Stimulated activated CD4-positive, alpha-beta T cell treated with anti-CD3 and anti-CD28 coated beads, Interleukin-1b, Interleukin-23, amount 100 ng/mL, for 4 hours (primary cell): ENCODE data around the gene TATDN2.
A peak's percentile ranks its signal among the peaks of the same experiment; 100 is the strongest.
"Not testable (repeated sequence)": the region's sequence is repeated elsewhere in the genome, so short reads cannot be mapped to it uniquely, and the experiment has no call there.

Experiments used
- DNase-seq, 2 donors: peaks; one replicate each; pipeline ENCODE4 v3.0.0-alpha.2; 2020; ENCODE audit warnings: low read depth in 2 of 2

TATDN2 gene

DNA sequence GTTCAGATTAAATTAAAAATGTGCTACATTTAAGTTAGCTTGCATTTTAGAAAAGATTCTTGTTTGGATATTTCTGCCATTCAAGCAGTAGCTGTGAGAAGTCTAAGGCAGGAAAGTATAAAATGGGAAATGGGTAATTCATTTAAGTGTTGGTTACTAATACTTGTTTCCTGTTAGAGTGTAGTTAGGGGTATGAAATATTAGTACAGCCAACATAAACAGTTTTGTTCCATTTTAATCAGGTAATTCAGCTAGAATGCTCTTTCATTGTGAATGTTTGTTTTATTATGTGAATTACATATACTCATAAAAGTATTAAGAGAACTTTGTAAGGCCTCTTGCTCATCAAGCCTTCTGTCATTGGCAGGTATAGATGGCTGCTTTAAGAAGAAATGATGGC, 19.9 kb downstream of the TATDN2 start:
- no peak for DNase-seq

DNA sequence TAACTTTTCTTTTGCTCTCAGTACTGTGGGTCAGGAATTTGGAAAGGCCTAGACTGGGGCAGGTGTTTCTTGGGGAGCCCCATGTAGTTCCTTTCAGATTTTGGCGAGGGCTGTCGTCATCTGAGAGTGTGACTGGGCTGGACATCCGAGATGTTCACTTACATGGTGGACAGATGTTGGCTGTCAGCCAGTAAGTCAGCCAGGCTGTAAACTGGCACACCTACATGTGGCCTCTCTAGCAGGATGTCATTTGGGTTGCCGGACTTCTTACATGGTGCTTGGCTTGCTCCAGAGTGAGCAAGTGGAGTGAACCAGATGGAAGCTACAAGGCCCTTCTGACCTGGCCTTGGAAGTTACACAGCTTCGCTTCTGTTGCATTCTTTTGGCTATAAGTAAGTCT, 20.7 kb downstream of the TATDN2 start:
- no peak for DNase-seq

DNA sequence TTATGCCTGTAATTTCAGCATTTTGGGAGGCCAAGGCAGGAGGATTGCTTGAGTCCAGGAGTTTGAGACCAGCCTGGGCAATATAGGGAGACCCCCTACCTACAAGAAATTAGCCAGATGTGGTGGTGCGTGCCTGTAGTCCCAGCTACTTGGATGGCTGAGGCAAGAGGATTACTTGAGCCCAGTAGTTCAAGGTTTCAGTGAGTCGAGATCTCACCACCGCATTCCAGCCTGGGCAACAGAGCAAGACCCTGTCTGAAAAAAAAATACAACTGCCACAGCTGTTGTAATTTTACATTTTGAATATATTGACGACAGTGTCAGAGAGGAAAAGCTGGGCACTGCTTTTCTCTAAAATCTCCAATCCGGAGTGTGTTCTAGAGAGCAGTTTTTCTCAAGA, 21.2 kb downstream of the TATDN2 start:
- no peak for DNase-seq

DNA sequence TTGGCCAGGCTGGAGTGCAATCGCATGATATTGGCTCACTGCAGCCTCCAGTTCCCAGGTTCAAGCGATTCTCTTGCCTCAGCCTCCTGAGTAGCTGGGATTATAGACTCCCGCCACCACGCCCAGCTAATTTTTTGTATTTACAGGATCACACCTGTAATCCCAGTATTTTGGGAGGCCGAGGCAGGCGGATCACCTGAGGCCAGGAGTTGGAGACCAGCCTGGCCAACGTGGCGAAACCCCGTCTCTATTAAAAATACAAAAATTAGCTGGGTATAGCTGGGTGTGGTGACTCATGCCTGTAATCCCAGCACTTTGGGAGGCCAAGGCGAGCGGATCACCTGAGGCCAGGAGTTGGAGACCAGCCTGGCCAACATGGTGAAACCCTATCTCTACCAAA, 24.2 kb downstream of the TATDN2 start:
- not testable (repeated sequence) for DNase-seq

DNA sequence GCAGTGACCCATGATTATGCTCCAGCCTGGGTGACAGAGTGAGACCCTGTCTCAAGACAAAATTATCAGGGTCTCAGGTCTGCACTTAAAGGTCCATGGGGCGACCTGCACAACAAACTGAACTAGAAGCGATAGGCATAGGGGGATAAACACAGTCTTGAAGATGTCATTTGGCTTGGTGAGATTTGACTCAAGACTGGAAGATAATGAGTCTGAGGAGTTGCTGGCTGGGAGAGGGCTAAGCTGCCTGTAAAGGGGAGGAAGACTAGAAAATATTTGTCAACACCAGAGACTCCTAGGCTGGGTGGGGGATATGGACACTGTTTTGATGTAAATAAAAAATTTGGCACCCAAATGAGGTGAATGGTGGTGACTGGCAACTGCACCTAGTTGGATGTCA, 24.7 kb downstream of the TATDN2 start:
- no peak for DNase-seq

DNA sequence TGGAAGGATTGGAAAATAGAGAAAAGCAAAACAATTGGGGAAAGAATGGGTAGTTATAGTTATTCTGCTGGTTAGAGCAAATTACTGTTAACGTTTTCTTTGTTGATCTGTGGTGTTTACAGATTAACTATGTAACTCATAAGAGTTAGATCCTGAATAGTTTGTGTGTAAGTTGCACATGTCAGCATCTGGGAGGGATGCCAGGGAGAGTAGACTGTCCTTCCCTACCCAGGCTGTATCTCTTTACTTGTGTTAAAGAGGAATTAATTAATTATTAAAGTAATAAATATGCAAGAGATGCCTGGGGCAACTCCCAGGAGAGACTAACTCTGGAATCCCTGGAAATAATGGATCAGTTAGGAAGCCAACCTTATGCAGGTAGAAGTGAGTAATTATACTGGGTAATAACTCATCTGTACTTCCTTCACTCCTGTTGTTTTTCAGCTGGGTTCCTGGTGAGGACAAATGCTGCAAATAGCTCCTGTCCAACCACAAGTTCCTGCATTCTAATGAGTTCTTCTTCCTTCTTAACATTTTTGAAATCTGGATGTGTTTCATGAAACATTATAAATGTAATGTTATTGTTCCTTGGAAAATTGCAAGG, 25.5 kb downstream of the TATDN2 start:
- DNase-seq = no peak

DNA sequence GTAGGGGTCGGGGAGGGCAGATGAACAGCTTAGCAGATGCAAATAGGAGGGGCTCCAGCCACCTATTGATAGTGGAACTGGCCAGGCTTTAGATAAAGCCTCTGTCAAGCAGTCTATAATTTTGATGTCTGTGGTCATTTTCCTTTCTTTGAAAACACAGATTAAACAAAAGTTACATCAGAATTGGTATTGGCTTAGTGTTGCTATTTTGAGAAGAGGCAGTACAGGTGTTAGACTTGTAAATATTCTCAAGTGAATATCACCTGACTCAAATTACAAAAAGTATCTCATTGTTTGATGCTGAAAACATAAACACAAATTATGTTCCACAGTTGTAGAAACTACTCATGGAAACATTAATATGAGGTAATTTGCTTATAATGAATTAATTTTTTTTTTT, 26.3 kb downstream of the TATDN2 start:
- DNase-seq = no peak

DNA sequence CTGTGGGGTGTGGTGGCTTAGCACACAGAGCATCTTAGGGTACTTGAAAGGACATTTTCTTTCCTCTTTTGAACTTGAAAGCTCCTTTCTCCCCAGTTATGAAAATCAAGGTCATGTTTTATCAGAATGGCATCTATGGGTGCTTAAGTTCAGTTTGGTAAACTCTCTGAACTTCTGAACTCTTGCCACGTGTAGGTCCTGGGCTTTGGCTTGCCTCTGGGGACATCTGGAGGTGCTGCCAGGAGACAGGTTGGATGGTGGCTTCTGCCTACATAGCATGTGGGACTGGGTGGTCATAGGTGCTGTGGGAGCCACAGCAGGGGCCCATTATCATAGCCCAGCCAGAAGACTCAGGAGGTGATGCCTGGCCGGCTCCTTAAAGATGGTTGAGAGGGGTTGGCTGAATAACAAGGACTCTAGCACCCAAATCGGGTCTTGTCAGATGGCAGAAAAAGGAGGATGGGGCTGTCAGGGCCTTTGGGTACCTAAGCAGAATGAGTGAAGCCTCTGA, 28.9 kb downstream of the TATDN2 start:
- DNase-seq = no peak

DNA sequence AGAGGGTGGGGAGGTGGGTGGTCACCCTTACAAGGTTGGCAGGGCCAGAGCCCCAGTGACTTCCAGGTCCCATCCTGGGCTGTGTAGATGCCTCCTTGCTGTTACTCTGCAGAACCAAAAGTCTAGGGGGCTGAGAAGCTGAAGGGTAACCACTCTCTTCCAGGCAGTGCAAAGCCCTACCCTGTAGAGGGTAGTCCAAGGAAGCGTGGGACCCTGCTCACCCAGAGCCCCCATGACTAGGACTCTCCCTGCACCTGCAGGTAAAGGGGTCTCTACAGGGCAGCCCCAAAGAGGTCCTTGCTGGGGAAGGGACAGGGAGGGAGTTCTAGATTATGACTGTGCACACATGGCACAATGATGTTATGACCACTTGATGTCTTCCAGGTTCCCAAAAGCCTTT, 30.2 kb downstream of the TATDN2 start:
- DNase-seq = no peak

DNA sequence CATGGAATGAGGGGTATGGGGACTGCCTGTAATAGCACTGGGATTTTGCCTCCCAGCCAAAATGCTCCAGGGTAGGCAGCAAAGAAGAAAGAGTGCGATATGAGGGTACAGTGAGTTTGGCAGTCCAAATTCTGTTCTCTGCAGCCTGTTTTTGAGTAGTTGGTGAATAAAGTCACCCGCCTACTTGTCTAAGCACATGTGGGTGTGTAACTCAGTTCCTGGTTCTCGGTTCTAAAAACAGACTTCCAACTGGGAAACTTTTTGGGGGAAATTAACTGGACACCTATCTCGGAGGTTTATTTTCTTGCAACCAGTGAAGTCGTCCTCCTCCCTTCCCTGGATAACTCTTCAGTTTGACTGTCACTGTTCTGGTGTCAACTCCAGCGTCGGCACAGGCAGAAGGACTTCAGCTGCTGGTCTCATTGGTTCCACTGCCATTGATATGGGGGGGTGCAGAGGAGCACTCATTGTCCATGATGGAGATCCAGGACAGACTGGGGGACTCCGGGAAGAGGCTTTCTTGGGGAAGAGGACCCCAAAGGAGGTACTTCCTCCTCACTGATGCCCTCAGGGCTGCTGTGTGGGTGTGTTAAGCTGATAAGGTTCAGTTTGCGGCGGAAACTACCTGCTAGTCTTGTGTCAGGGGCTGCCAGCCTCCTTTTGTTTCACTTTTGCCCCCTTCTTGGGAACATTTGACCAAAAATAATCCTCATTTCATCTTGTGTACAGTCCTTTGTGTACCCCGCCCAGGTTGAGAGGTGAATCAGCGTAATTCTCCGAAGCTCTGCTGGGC, 31.3 kb downstream of the TATDN2 start:
- DNase-seq = no peak

DNA sequence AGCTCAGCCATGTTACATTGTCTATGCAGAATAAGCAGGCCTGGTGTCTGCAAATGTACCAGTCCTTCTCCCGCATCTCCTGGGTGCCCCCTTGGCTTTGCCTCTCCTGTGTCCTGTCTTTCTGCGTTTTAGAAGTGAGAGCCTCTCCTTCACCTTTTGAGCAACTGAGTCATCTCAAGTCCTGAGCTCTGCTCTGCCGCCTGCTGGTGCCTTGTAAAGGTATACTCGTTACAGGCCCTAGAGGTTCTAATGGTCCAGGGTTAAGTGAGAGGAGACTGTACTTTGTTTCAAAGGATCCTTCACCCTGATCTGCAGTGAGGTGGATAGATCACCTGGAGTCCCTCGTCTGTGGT, 31.9 kb downstream of the TATDN2 start:
- no peak for DNase-seq

DNA sequence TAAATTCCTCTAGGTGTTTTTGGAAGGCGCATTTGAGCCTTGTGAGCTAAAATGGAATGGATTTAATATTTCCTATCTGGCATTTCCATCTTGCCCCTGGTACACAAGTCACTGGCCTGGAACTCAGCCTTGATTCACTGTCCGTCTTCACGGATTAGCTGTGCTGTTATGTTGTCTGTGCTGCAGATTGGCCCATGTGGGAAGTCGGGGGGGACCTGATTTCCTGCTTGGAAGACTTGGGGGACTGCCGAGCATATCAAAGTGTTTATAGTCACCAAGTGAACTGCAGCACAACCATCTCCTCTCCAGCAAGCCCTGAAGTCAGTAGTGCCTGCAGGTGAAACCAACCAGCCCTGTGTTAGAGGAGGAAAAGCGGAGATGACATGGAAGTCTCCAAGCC, 32.3 kb downstream of the TATDN2 start:
- DNase-seq = no peak

DNA sequence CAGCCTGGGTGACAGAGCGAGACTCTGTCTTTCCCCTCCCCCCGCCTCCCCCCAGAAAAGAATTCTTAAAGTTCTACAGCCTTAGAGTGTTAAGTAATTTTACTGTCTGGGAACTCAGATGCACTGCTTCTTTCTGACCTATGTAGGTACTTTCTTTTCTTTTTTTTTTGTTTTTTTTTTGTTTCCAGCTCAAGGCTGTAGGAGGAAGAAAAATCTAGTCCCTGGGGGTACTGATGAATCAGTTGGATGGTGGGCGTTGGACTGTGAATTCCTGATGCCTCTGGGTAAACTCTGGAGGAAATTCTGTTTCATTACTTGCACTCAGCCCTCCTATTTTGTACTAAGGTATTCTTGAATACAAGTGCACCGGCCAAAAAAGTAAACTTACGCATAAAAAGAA, 33.7 kb downstream of the TATDN2 start:
- no peak for DNase-seq

DNA sequence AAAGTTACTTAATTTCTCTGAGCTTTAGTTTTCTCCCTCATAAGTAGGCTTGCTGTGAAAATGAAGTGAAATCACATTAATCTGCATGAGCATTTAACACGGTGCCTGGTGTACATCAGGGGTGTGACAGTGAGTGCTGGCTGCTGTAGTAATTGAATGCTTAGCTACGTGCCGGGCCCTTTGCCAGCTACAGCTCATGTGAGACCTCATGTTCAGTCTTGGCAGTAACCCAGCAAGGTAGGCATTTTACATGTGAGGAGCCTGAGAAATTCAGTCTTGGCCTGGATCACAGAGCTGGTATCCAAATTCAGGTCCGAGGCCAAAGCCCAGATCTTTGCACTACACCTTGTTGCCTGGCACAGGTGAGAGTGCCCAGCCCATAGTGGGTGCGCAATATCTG, 35.4 kb downstream of the TATDN2 start:
- DNase-seq = no peak

DNA sequence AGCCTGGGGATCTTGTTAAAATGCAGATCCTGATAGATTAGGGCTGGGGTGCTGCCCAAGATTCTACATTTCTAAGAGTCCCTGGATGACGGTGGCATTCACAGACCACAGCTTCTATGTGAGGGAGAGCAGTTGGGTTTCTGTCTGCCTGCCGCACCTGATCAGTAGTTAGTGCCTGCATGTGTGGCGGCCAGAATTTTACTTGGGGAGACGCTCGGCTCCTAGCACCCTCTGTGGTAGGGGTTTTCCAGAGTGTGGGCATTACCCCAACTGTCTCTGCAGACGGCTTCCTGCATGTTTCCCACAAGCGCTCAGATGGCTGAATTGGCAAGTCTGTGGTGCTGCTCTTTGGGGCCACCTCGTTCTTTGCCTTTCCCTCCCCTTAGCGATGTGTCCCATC, 36.2 kb downstream of the TATDN2 start:
- peak in 1 of 2 donors; percentile 17 for DNase-seq

DNA sequence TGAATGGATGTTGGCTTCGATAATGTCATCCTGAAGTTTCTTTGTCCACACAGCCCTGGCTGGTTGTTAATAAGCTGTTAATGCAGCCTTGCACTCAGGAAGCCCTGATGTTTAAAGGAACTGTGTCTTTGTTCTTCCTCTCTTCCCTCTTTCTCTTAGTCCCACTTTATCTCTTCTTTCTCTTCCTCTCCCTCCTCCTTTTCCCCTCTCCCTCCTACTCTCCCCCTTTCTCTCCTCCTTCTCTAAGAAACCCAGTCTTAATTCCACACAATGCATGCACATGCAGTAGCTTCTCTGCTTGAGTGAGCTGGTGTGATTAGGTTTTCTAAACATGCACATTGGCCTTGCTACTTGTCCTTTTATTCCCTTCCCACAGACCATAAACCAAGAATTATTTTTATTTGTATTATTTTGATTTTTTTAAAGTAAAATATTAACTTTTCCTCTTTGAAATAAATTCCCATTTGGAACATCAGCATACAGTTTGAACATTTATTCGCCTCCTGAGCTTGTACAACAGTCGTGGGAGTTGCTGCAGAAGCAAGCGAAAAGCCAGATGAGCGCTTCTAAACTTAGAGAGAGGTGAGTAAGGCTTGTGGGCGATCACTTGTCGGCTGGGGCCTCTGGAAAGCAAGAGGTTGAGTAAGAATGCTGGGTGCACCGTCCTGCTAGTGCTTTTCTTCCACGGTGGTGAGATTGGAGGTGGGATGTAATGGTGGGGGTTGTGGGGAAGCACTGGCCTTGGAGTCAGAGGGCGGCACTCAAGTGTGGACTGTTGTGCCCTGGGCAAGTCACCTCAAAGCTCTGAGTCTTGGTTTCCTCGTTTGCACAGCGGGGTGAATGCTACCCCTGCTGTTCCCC, 37.2 kb downstream of the TATDN2 start:
- no peak for DNase-seq

DNA sequence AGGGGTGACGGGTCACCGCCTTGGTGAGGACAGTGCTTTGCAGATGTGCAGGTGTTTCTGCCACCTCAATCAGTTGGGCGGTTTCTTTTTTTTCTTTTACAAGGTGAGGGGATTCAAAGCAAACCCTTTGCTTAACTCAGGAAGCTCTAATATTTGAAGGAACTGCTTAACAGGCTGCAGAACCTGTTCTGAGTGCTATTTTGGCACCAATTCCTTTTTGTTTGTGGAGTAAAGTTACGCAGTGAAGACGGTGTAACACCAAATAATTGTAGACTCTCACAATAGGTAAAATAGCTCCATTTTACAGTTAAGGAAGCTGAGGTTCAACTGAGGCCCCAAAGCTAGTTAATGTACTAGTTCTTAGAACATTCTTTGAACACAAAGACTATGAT, 37.9 kb downstream of the TATDN2 start:
- DNase-seq = no peak

DNA sequence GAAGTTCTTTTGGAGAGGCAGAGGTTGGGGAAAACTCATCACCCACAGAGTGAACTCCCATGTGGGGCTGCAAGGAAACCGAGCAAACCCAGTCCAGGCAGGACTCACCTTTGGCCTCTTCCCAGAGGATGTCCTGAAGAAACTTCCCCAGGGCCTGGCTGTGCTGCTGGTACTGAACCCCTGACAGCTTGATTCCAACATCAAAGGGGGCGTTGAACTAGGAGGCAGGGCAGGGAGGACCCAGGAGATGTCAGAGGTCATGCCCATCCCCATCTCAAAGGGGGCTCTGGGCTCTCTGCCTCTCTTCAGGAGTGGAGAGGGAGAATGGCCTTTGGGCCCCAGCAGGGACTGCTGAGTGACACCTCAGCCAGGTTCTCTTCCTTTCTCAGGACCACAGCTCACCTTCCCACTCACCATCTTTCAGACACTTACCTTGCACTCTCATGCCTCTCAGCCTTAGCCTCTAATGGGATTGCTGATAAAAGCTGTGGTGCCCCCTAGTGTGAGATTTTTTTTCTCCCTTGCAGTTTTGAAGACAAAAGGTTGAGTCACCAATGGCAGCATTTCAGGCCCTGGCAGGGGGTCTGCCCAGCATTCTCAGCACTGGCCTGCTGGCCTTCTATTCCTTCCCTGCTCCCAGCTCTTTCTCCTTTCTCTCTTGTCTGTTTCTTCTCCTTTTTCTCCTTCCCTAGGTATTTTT, 38.5 kb downstream of the TATDN2 start:
- DNase-seq = peak in 1 of 2 donors; percentile 38

DNA sequence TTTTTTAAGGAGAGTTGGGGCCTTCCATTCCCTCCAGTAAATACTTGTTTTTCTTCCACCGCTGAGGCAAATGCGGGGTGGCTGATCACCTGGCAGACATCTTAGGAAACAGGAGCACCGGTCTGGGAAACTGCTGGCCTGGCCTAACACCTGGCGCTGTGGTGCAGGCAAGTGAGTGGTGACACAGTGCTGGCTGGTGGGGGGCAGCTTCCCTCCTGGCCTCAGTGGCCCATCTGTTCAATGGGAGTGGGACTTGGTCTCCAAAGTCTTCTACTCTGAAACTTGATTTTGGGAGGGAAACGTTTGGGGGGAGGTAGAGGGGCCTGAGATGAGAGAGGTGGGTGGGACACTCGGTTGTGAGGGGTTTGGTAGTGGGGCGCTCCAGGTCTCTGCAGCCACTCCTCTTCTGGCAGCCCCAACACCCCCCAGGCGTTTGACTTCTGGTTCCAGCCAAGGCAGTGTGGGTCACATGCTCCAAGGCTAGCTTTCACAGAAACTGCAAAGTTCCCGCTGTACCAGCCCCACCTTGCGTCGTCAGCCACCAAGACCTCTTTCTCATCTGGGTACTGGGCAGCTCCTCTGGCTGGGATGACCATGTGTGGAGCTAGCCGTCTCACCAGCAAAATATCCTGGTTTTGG, 39.8 kb downstream of the TATDN2 start:
- DNase-seq = no peak

DNA sequence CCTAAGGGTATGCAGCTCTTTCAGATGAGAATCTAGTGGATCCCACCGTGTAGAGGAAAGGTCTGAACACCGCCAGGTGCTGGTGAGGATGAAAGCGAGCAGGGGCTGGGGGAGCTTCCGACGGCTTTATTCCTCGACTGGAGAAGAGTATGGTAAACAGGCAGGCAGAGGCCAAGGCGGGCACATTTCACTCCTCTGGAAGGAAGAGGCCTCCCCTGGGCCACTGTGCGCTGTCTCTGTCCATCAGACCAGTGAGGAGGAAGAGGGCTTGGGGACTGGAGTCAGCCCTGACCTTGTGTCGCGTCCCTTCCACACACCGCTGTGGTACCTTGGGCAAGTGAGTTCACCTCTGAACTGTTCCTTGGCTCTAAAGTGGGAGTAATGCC, 40.3 kb downstream of the TATDN2 start:
- DNase-seq = no peak

DNA sequence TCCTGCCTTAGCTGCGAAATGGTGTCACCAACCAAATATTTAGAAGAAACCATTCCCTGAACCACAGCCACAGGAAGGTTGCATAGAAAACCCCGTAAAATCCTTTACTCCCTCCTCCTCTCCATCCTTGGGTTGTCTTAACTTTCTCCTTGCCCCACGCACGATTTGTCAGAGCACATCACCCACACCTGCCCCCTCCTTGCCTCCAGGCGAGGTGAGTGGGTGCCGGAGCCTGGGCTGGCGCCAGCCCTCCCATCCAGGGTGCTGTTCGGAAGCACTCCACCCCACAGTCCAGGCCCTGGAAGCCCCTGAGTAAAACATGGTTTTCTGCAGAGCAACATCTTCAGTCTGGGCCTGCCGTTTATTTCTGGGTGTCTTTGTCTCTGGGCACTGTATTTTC, 40.8 kb downstream of the TATDN2 start:
- DNase-seq = no peak
